ENCODE data around the gene SERTAD2.

GRCh38 chr2:64669288-64669687 is 15.6 kb upstream of the SERTAD2 start:
- TF ChIP-seq POLR2A (IDR thresholded peaks at IDR 0.05) = no peak
- TF ChIP-seq CTCF (IDR thresholded peaks at IDR 0.05 in 8 of 11, conservative IDR thresholded peaks at IDR 0.05 in 3 of 11) = no peak
